Dermis microvascular lymphatic vessel endothelial cell (primary cell): ENCODE data around the gene OPHN1. TPM values are rescaled to one million over a fixed set of nuclear protein-coding genes. Genes with fewer than 3 reads are reported as not detected.
"Not testable (repeated sequence)": the region's sequence is repeated elsewhere in the genome, so short reads cannot be mapped to it uniquely, and the experiment has no call there.

Experiments used
- DNase-seq, 2 donors: peaks; one replicate each; pipeline versions ENCODE4 v3.0.0 to v3.0.0-alpha.2; 2010; ENCODE audit warnings: low read depth in 2 of 2
- total RNA-seq: library from RNA; depleted of rRNA; stranded (reverse); fragments of >200 nt; gene quantifications from 2 replicates; pipeline ENCODE4 v1.2.1, GENCODE V29; 2014

Gene OPHN1
- total RNA-seq, 1 donor from 2014 or later = 5.5 TPM

GRCh38 chrX:68424719-68425118 is 8.6 kb downstream of the OPHN1 start:
- DNase-seq = no peak

GRCh38 chrX:68422478-68422877 is 10.8 kb downstream of the OPHN1 start:
- no peak for DNase-seq

- no peak for DNase-seq
Measured at GRCh38 chrX:68421636-68422035, 11.7 kb downstream of the OPHN1 start.

GRCh38 chrX:68420559-68420958 is 12.7 kb downstream of the OPHN1 start:
- no peak for DNase-seq

GRCh38 chrX:68419975-68420374 is 13.3 kb downstream of the OPHN1 start:
- DNase-seq = no peak

DNA sequence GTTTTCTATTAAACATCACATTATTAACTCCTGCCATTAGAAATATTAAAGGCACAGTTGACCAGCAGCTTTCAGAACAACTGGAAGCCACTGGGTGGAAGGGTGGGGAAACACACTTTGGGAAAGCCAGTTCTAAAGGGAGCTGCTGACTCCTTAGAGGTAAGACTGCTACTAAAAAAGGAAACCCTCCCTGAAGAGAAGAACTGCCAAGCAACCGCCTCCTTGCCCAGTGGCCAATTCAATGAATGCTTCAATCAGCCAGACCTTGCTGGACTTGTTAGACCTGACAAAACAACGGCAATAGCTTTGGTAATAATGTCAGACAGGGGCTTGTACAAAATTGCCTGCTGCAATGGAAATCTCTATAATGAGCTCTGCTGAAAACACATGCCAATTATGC is 15.6 kb downstream of the OPHN1 start:
- no peak for DNase-seq

DNA sequence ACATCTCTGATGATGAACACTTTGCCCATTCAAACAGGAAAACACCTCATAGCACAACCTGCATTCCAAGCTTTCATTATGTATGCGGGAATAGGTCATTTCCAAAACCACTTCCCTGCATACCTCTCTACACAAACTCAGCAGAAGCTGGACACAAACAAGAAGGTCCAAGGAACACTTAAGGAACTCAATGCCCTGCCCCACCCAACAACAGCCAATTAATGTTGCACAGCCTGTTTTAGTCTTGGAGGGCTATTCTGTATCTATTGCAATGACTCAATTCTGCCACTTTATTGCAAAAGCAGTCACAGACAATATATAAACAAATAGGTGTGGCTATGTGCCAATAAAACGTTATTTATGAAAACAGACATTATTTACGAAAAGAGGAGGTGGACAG is 16.7 kb downstream of the OPHN1 start:
- DNase-seq = peak in 1 of 2 donors; percentile 23

GRCh38 chrX:68415316-68415715 is 18.0 kb downstream of the OPHN1 start:
- peak in 1 of 2 donors; percentile 45 for DNase-seq

GRCh38 chrX:68413254-68413653 is 20.0 kb downstream of the OPHN1 start:
- no peak for DNase-seq

DNA sequence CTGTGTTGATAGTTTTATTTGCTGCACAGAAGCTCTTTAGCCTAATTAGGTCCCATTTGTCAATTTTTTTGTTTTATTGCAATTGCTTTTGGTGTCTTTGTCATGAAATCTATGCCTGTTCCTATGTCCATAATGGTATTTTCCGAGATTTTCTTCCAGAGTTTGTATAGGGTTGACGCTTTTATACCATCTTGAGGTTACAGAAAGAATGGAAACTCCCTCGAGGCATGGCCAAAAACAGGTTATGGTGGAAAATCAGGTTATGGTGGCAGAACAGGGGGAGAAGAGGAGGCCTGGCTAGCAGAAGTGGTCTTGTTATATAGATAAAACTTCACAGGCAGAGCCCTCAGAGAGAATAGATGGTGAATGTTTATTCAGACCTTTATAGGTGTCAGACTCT is 21.6 kb downstream of the OPHN1 start:
- no peak for DNase-seq

GRCh38 chrX:68409194-68409593 is 24.1 kb downstream of the OPHN1 start:
- DNase-seq = no peak

- DNase-seq = no peak
Measured at GRCh38 chrX:68403522-68403921, 29.8 kb downstream of the OPHN1 start.

DNA sequence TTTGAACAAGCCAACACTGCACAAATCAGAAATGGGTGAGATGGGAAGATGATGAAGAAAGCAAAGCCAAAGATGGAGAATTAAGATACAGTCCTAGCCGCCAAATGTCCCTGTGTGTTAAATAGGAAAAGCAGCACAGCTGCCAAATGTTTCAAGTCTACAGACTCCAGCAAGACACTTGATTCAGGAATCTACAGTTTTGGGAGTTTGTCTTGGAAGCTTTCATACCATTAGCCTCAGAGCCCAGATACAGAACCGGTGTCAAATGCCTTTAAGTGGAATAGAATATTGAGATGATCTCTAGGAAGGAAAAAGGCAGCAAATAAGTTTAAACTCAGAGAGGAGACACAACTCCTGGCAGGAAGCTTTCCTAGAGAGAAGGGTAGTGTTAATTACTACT is 30.3 kb downstream of the OPHN1 start:
- no peak for DNase-seq

GRCh38 chrX:68402094-68402493 is 31.2 kb downstream of the OPHN1 start:
- no peak for DNase-seq

DNA sequence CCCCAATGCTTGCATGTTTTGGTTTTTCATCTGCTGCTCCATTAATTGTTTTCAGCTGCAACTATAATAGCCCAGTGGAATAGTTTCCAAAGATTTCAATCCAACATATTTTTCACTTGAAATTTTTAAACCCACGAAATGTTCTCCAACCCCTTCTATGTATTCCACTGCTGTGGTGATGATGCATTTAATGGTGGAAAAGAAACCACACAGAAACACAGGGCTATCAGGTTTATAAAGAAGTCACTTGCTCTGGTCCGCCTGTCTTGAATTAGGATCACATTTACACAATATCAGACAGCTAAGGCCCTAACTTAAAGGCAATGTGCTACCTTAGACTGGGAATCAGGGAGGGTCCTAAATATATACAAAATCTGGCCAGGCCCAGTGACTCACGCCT is 35.0 kb downstream of the OPHN1 start:
- no peak for DNase-seq

- no peak for DNase-seq
Measured at GRCh38 chrX:68396953-68397352, 36.3 kb downstream of the OPHN1 start.

DNA sequence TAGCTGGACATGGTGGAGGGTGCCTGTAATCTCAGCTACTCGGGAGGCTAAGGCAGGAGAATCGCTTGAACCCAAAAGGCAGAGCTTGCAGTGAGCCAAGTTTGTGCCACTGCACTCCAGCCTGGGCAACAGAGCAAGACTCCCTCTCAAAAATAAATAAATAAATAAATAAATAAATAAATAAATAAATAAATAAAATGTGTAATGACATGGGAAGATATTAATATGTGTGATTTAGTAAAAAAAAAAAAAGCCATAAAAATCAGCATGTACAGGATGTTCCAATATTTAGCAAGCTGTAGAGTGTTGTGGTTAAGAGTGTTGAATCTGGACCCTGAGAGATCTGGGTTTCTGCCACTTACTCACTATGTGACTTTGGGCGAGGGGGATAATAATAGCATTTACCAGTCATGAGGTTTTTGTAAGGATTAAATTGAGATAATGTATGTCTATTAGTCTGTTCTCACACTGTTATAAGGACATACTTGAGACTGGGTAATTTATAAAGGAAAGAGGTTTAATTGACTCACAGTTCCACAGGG is 43.8 kb downstream of the OPHN1 start:
- not testable (repeated sequence) for DNase-seq

GRCh38 chrX:68387776-68388175 is 45.5 kb downstream of the OPHN1 start:
- DNase-seq = no peak

- DNase-seq = no peak
Measured at GRCh38 chrX:68383540-68383939, 49.8 kb downstream of the OPHN1 start.

DNA sequence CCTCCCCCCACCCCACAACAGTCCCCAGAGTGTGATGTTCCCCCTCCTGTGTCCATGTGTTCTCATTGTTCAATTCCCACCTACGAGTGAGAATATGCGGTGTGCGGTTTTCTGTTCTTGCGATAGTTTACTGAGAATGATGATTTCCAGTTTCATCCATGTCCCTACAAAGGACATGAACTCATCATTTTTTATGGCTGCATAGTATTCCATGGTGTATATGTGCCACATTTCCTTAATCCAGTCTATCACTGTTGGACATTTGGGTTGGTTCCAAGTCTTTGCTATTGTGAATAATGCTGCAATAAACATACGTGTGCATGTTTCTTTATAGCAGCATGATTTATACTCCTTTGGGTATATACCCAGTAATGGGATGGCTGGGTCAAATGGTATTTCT is 55.7 kb downstream of the OPHN1 start:
- not testable (repeated sequence) for DNase-seq

- DNase-seq = no peak
Measured at GRCh38 chrX:68376373-68376772, 56.9 kb downstream of the OPHN1 start.

- DNase-seq = no peak
Measured at GRCh38 chrX:68375803-68376202, 57.5 kb downstream of the OPHN1 start.

DNA sequence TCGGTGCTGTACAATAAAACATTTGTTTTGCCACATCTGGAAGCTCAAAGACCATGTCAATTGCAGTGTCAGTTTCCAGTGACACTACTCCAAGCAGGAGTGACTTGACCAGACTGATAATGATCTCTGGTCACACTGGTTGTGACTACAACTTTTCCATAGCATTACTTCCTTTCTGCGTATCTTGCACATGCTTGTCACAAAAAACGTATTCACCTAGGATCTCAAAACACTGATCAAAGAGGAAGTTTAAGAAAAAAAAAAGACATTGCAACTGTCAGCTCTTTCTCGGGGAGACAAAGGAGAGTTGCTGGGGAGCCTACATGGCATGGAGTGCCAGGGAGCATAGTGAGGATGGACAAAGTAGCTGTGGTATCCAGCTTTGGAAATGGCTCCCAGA is 60.6 kb downstream of the OPHN1 start:
- DNase-seq = no peak

- no peak for DNase-seq
Measured at GRCh38 chrX:68369559-68369958, 63.7 kb downstream of the OPHN1 start.
